NCI-H146 treated with DMSO at 0.1 percent for 48 hours (cell line): Measurements from ENCODE around the gene ZNF664.

Experiments
- DNase-seq: peaks from one replicate; lab custom pipeline; 2025; ENCODE audit not compliant: unreplicated experiment; lab: John Stamatoyannopoulos, UW

ZNF664 gene

DNA sequence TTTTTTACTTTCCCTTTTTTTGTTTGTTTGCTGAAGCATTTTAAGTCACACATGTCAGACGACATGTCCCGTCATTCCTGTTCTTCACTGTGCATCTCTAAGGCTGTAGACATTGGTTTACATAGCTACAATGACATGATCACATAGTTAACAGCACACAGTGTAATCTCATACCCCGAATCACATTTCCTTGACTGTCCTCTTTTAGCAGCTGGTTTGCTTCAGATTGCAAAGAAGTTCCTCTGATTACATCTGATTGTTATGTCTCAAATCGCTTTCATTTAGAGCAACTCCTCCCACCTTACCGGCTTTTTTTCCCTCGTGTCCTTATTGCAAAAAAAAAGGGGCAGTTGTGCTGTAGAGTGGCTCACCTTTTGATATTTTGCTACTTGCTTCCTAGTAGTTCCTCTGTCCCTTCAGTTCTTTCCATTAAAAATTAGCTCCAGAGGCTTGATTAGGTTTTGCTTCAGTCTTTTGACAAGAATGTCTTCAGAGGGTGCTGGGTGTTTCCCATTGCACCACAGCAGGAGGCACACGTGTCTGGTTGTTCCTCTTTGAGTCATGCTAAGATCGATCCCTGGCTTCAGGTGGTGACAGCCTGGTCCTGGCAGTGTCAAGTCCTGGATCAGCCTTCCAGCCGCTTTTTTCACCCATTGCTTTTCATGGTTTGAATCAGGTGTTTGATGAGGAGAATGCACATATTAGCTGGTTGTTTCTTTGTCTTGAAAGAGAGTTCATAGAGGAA is 35.0 kb downstream of the ZNF664 start:
- DNase-seq: peak; percentile 12

DNA sequence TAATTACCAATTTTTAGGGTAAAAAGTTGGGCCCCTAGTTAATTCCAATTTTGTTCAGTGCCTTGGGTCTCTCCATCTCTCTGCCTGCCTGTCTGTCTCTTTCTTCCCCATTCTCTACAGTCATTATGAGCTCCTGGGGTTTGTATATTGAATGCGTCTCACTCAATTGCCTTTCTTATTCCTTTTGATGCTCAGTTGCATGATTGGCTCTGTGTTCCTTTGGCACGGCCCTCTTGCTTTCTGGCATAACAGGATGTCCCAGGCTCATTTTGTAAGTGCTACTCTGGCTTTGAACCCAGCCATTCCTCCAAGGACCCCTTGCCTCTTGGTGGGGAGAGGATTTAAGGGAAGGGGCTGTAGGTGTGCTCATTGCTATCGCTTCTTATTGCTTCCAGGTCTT is 35.6 kb downstream of the ZNF664 start:
- DNase-seq: no peak

DNA sequence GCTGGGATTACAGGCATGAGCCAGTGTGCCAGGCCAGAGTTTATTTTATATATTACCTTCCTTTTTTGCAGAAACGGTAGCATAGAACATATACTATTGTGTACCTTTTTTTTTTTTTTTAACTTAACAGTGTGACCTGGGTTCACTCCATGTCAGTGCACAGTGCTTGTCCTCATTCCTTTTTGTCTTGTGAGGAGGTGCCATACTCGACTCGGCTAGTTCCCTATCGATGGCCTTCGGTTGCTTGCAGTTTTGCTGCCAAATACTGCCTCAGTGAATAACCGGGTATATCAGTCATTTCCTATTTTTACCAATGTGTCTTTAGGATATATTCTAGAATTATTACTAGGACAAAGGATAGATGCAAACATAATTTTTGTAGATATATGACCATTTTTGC is 36.8 kb downstream of the ZNF664 start:
- no peak for DNase-seq

DNA sequence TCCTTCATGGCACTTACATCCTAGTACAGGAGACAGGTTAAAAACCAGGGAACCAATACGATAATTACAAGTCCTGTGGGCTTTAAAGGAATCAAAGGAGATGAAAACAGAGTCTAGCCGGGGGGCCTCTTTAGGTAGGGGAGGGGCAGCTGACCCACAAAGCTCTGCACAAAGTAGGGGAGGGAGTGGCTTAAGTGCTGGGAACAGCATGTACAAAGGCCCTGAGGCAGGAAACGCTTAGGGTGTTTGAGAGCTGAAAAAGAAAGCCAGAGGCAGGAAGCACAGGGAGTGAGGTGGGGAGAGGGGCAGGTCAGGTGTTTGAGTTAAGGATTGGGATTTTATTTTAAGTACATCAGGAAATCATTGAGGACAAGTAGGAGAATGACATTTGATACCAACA is 37.7 kb downstream of the ZNF664 start:
- no peak for DNase-seq

DNA sequence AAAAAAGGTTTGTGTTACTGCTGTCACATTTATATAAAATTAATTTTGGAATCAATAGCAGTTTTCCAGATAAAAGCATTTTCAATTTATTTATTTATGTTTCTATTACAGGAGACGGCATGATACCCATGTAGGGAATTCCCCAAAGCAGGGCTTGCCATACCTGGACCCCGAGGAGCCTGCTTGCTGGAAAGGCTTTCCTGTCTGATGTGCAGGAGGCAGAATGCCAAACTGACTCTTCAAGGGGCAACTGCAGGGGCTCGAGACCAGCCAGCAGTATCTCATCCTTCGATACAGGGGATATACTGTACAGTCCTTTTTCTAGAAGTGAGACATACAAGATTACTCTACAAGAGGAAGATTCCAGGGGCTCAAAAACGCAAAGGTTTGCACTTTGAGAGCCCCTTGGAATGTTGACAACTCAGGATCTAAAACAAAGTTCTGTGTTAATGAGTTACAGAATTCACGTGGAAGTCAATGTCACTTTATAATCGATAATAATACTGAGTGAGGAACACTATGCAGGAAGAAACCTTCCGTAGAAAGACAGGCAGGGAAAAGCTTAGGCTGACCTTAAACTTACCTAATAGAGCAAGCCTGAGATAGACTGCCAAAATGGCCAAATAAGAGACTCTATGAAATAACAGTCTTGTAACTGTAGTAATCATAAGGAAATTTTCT is 38.6 kb downstream of the ZNF664 start:
- DNase-seq: no peak

DNA sequence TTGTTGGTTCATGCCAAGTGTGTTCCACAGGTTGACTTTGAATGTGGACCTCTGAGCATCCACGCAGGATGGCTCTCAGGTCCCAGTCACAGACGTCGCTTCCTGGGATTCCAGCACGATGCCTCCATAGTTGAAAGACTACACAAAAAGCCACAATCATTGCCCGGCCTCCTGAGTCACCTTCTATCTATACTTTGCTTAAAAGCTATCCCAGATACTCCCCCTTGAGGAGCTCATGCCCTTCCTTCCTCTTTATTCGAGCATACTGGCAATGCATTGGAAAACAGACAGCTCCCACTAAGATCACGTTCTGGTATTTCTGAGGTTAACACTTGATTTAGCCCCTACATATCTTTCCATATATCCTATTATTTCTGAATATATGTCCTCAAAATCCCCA is 40.1 kb downstream of the ZNF664 start:
- DNase-seq: no peak

DNA sequence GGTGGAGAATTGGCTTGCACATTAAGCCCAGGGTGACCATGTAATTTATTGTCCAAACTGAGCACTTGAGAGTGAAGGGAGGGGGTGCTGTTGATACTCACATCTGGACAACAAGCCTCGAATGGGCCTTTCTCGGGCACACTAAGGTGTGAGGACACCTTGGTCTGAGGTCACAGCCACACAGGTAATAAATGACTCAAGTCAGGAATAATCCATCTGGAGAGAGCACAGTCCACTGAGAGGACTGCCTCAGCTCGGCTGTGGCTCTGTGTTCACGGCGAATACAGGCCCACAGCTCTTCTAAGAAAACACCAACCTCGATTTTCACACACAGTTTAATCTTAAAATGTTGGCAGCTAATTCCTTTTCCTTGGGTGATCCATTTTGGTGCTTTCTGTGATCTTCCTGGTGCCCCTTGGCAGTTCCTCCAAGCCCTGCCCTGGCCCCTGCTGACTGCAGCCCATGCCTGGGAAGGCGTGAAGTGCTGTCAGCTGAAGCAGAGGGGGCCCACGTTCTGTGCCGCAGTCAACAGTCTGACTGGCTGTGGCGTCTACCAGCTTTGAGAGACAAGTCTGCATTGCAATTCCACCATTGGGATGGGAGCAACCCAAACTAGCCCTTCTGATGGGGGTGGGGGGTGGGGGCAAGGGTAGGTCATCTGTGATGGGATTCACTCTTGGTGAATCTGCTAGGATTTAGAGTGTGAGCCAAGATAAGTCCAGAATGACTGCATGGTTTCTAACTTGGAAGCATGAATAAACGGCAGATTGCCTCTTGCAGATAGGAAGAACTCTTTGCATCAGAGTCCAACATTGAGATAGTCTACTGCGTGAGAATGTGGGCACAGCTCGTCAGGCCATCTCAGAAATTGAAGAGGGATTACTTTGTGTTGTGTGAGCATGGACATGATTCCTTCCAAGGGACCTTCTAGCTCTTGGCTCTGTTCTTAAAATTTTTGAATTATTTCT is 42.8 kb downstream of the ZNF664 start:
- no peak for DNase-seq

DNA sequence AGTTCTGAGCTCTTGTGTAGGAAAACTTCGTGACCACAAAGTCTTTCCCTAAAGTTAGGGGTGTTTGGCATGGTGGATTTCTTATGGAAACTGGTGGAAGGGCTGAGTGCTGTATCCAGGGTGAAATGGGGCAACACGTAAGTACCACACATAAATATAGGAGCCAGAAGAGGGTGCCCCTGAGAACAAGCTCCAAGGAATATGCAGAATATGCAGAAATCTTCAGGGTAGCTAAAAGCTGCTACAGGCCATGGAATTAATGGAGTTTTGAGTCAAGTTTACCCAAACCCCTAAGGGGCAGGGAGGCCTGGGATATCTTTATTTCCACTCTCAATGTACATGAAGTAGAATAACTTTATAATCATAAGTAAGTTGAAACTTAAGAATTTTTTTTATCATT is 44.0 kb downstream of the ZNF664 start:
- no peak for DNase-seq

DNA sequence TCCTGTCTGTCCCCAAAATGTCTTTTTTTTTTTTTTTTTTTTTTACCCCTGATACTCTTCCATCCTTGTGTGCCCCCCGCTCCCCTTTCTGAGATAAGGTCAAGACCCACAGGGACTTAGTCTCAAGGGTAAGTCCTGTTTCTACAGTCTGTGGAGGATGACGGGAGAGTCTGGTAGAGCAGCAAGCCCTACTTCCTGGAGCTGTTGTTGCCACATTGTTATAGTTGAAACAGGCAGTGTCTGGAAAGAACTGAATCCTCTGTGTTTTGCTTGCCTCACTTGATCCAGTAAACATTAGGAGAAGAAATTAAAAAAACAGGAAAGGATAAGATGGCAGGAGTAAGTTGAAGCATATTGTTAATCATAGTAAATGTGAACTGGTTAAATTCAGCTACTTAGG is 45.5 kb downstream of the ZNF664 start:
- no peak for DNase-seq

DNA sequence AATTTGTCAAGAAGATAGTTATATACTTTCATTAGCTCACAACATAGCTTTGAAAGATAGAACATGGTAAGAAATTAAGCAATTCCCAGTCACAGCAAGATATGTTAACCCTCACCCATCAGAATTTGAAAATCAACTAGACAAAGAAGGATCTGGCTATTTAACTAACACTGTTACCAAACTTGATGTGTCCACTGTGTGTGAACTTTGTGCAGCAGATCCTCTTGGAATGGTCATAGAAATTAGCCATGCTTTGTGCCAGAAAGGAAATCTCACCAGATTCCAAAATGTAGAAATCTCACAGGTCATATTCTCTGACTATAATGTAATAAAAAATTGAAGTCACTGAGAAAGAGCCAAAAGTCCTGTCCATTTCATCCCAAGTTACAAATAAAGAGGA is 46.1 kb downstream of the ZNF664 start:
- DNase-seq: no peak

DNA sequence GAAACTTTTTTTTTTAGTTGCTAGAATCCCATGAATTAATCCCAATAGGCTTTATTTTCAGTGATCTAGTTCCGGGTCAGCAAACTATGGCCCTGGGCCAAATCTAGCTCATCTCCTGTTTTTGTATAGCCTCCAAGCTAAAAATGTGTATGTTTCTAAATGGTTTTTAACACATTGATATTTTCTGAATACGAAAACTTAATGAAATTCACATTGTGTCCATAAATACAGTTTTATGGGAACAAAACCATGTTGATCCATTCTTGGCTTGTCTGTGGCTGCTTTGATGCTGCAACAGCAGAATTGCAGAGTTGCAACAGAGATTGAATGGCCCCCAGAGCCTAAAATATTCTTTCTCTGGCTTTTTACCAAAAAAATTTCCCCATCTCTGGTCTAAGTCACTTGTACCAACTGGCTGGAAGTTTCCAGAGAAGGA is 47.5 kb downstream of the ZNF664 start:
- no peak for DNase-seq

DNA sequence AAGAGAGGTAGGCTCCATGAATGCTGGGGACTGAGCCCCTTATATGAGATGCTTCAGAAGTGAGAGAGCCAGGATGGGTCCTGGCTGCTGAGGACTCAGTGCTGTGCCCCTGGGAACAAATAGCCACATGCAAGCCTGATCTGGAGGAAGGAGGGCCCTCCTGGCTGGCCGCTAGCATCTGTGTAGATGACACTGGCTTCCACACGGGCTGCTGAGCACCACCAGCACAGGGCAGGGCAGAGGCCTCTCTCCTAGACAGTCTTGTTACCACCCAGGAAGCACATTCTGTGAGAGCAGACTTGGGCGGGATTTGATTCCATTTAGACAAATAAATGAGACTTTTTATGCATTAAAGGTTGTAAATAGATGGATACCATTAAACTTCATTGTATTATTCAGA is 48.0 kb downstream of the ZNF664 start:
- no peak for DNase-seq

DNA sequence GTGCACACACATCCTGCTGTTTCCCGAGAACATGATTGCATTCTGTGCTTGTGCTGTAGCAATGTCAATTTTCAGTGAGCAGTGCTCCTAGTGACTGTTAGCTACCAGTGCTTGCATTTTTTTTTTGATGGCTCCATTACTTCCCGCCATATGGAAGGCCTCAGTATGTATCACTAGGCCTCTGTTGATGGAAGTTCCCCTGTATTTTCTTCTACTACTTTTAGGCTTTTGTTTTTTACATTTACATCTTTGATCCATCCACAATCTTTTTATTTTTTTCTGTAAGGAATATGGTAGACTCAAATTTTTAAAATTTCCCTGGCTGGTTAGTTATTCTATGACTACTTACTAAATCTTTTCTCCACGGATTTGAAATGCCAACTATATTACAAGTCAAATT is 49.1 kb downstream of the ZNF664 start:
- DNase-seq: no peak

DNA sequence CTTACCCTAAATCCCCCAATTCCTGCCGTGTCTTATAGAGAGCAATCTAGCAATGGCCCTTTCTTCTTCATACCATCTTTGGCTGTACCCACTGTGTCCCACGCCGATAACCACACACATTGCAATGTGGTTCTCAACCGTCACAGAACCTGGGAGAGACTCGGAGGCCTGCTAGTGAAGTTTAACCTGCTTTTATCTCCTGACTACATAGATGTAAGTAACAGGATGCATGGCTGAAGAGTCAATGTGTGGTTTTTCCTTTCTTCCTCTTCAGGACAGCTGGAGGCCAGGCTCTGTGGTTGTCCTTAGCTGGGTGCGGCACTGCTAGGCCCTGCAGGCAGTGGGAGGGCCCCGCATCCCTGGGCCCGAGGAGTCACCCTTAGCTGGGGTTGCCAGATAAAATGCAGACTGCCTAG is 51.3 kb downstream of the ZNF664 start:
- DNase-seq: no peak

DNA sequence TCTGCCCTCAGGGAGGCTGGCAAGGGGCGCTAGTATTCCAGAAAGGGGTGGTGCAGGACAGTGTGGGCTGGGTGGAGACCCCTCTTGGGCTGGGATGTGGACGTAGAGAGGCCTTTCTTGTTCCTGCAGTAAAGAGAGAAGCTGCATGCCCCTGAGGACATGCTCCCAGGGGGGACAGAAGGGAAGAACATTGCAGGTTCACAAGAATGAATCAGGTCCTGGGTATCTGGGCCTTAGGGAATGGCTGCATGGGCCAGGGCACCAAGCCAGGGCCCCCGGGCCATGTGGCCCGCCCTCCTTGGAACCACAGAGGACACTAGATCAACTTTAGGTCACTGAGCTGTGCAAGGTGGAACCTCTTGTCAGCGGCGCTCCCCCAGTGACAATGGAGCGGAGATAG is 51.8 kb downstream of the ZNF664 start:
- no peak for DNase-seq

DNA sequence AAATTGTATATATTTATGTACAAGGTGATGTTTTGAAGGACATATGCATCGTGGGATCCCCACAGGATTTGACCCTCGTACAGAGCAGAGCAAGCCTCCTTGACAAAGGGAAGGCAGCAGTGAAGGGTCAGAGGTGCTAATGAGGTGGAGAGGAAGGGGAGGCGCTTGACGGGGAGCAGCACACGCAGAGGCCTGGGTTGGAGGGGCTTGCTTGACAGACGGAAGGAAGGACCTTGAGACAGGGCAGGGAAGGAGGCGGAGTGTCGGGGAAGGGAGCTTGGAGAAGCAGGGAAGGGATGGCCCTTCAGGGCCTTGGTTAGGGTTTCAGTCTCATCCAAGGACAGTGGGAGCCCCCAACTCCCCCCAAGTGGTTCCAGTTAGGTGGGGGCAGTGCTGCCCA is 52.6 kb downstream of the ZNF664 start:
- no peak for DNase-seq

DNA sequence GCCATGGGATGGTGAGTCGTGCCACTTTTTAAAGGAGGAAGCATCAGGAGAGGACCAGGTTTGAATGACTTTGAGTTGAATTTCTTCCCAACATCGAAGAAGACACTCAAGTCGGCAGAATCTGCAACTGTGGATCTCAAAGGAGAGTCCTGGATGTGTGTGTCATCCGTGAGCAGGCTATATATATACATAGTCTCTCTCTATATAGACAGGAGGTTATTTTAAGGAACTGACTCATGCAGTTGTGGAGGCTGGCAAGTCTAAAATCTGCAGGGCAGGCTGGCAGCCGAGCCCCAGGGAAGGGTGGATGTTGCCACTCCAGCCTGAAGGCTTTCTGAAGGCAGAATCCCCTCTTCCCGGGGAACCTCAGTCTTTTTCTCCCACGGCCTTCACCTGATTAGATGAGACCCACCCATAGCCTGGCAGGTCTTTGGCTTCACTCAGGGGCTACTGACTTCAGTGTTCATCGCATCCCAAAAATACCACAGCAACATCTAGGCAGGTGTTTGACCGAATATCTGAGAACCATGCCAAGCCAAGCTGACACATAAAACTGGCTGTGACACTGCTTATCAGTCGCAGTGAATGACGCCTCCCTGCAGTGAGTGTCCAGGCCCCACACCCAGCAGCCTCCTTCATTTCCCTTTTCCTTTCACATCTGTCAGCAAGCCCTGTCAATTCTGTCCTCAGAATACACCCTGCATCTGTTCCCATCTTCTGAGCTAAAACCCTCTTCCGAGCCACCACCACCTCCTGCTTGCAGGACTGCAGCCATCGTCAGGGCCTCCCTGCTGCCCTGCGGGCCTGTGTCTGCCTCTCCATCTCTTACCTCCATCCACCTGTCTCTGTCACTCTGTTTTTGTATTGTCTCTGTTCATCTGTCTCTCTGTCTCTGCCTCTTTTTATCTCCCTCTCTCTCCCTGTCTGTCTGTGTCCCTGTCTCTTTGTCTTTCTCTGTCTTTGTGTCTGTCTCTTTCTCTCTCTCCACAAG is 54.0 kb downstream of the ZNF664 start:
- no peak for DNase-seq

DNA sequence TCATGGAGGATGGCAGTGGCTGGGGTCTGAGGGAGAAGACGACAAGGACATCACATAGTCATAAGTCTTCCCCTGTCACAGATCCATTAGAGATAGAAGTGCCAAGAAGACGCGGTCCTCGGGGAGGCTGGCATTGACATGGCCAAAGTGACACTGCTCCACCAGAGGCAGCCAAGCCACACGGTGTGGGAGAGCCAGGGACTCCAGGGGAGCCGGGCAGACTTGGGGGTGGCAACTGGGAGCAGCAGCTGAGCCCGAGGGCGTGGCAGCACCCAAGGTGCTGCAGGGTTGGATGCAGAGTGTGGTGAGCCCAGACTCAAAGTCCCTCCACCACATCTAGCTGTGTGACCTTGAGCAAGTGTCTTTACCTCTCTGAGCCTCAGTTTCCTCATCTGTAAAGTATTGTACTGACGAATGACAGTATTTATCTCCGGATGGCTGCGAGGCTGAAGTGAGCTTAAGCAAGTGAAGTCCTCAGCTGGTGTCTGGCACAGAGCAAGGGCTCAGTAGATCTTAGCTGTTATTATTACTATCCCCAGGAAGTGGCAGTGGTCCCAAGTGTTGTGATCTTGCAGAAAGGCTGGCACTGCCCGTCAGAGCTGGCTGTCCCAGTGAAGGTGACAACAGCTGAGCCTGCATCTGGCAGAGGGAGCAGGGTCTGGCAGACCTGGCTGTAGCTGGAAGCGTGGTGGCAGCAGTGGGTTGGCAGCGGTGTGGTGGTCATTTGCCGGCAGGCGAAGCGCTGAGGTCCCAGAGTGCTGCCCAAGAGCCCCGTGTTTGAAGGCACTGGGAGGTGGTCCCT is 54.9 kb downstream of the ZNF664 start:
- no peak for DNase-seq

DNA sequence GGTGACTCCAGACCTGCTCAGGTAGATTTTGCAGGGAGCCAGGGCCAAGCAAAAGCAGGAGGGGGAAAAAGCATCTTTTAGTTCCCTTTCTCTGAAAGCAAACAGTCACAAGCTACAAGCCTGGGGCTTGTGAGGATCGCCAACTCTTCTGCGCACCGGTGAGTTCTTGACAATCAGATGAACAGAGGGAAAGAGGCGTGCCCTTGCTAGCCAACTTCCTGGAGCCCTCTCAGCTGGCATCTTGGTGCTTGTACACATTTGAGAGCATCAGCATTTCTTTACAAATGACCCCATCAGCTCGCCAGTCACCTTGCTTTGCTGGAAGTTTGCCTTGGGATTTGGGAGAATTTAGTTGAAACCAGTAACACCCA is 55.5 kb downstream of the ZNF664 start:
- no peak for DNase-seq

DNA sequence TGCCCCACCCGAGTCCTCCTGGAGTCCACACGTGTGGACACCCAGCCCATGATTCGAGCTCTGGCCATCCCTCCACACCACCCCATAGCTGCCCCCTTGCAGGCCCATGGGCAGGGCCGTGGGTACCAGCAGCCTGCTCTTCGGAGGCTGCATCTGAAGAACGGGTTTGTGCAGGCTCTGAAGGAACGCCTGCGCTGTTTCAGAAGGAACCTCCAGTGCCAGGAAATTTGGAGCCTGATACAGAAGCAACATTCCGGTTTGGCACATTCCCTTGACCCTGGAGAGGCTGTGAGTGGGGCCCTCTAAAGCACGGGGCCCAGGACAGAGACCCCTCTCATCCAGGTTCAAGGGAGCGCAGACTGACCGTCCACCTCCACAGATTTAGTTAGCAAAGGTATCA is 57.0 kb downstream of the ZNF664 start:
- no peak for DNase-seq
